PC-3 (cell line): Measurements from ENCODE around the gene RPP21. TPM values are rescaled to one million over a fixed set of nuclear protein-coding genes. Genes with fewer than 3 reads are reported as not detected.
"Not testable (repeated sequence)": the region's sequence is repeated elsewhere in the genome, so short reads cannot be mapped to it uniquely, and the experiment has no call there.

ENCODE experiments used
- ATAC-seq: fragments of 200-7000 bp; cut with Tn5 transposase; 2 replicates; pipeline ENCODE4 v1.9.1; 2020; ENCODE audit warnings: mild to moderate bottlenecking, moderate library complexity
- BruUV-seq: library from RNA; stranded (reverse); fragments of 400-500 nt; replicated peaks from 2 replicates; lab custom pipeline; 2021; lab: Mats Ljungman, UMichigan
- CTCF ChIA-PET: fragments of 300-600 bp; sonication (Branson Sonifier 250); formaldehyde crosslinking; loops from one replicate; lab custom pipeline; 2022; ENCODE audit warnings: antibody characterized with exemption; lab: Charles Lee
- POLR2A ChIA-PET: fragments of 300-600 bp; sonication (Branson Sonifier 250); formaldehyde crosslinking; loops from one replicate; lab custom pipeline; 2022; ENCODE audit warnings: antibody characterized with exemption; ENCODE audit not compliant: unreplicated experiment; lab: Charles Lee
- DNase-seq: peaks from one replicate; pipeline ENCODE4 v3.0.0-alpha.2; 2015
- H2AFZ ChIP-seq: fragments of 300-600 bp; sonication (generic); 2 replicates; pipeline ENCODE4 v1.6.0; 2016; ENCODE audit warnings: antibody characterized with exemption, low read length
- H3F3A ChIP-seq: fragments of 300-600 bp; sonication (generic); one replicate; pipeline ENCODE4 v1.6.0; 2017; ENCODE audit warnings: antibody characterized with exemption, low read length, control low read depth, mild to moderate bottlenecking; ENCODE audit not compliant: unreplicated experiment
- H3K27ac ChIP-seq: fragments of 300-600 bp; sonication (generic); 2 replicates; pipeline ENCODE4 v1.5.1; 2016; ENCODE audit warnings: mild to moderate bottlenecking, low read length
- H3K27me3 ChIP-seq: fragments of 300-600 bp; sonication (generic); 2 replicates; pipeline ENCODE4 v1.6.1; 2016; ENCODE audit warnings: low read length, mixed read lengths
- H3K36me3 ChIP-seq: fragments of 300-600 bp; sonication (generic); 2 replicates; pipeline ENCODE4 v1.6.1; 2016; ENCODE audit warnings: low read depth, mixed run types, low read length, mixed read lengths
- H3K4me1 ChIP-seq: fragments of 300-600 bp; sonication (generic); 2 replicates; pipeline ENCODE4 v1.5.1; 2016; ENCODE audit warnings: low read length; ENCODE audit not compliant: insufficient read depth
- H3K4me2 ChIP-seq: fragments of 300-600 bp; sonication (generic); 2 replicates; pipeline ENCODE4 v1.6.0; 2016; ENCODE audit warnings: low read length
- H3K4me3 ChIP-seq: fragments of 300-600 bp; sonication (generic); 2 replicates; pipeline ENCODE4 v1.5.1; 2016; ENCODE audit warnings: mild to moderate bottlenecking, low read length, mixed read lengths
- H3K79me2 ChIP-seq: fragments of 300-600 bp; sonication (generic); 2 replicates; pipeline ENCODE4 v1.6.1; 2017; ENCODE audit warnings: low read length, mixed read lengths
- H3K9ac ChIP-seq: fragments of 300-600 bp; sonication (generic); 2 replicates; pipeline ENCODE4 v1.6.0; 2016; ENCODE audit warnings: mild to moderate bottlenecking, low read length
- H3K9me2 ChIP-seq: fragments of 300-600 bp; sonication (generic); replicated peaks from 2 replicates; pipeline ENCODE4 v1.6.1; 2016; ENCODE audit warnings: mixed run types, low read length, mixed read lengths
- H3K9me3 ChIP-seq: fragments of 300-600 bp; sonication (generic); 2 replicates; pipeline ENCODE4 v1.6.1; 2016; ENCODE audit warnings: low read length, mixed read lengths
- H4K20me1 ChIP-seq: fragments of 300-600 bp; sonication (generic); 2 replicates; pipeline ENCODE4 v1.6.1; 2016; ENCODE audit warnings: low read length, mixed read lengths
- CTCF ChIP-seq: fragments of 300-600 bp; sonication (generic); conservative IDR thresholded peaks from 2 replicates; pipeline ENCODE4 v1.5.1; 2017; ENCODE audit warnings: antibody characterized with exemption, low read depth, mild to moderate bottlenecking, low read length
- EZH2 ChIP-seq: fragments of 300-600 bp; sonication (generic); IDR thresholded peaks from one replicate; pipeline ENCODE4 v1.6.1; 2017; ENCODE audit warnings: antibody characterized with exemption, mild to moderate bottlenecking, low read length; ENCODE audit not compliant: unreplicated experiment
- EZH2phosphoT487 ChIP-seq: fragments of 300-600 bp; sonication (generic); IDR thresholded peaks from 2 replicates; pipeline ENCODE4 v1.6.1; 2018; ENCODE audit warnings: mild to moderate bottlenecking, antibody characterized with exemption, low read length, borderline replicate concordance
- intact Hi-C: fragments of 100-400 bp; cut with micrococcal nuclease; formaldehyde crosslinking; loops from 2 replicates; pipeline ENCODE4 v1.9.0; 2023
- total RNA-seq: library from RNA; depleted of rRNA; stranded (reverse); fragments of >200 nt; gene quantifications from 2 replicates; pipeline ENCODE4 v1.2.3, GENCODE V29; 2014

Gene RPP21
- total RNA-seq, 1 experiment from 2014 or later = 161 TPM

DNA sequence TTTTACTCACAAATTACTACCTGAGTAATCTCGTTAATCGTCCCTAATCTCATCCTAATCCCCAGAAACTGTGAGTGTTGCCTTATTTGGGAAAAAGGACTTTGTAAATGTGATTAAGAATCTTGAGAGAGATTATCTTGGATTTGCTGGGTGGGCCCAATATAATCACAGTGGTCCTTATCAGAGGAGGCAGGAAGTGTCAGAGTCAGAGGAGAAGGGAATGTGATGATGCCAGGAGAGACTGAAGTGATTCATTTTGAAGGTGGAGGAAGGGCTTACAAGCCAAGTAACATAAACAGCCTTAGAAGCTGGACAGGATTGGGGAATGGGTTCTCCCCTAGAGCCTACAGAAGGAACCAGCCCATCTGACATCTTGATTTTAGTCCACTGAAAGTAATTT is 16.7 kb downstream of the RPP21 start:
- ATAC-seq (no peak), DNase-seq (no peak)
- peaks cover 74% of the 10 kb centered on the region for H3K27me3 ChIP-seq
- TF ChIP-seq EZH2phosphoT487 (no peak), EZH2 (no peak), CTCF (no peak)
- no peaks in the 10 kb centered on the region for H3K9me3 ChIP-seq
- BruUV-seq = no TSS peak
- H3K4me2 ChIP-seq = no peak overlapping the region
- H3K9ac ChIP-seq = no peak overlapping the region
- CTCF ChIA-PET = no interaction called here
- POLR2A ChIA-PET = no interaction called here
- no peak overlapping the region for H3K4me3 ChIP-seq
- no peaks in the 10 kb centered on the region for H3K36me3 ChIP-seq
- H3K9me2 ChIP-seq = no peaks in the 10 kb centered on the region
- H3K4me1 ChIP-seq = no peaks in the 10 kb centered on the region; the same call in 1 of the 2 replicates
- H3K27ac ChIP-seq = no peak overlapping the region
- no peak overlapping the region for H2AFZ ChIP-seq
- H4K20me1 ChIP-seq = no peaks in the 10 kb centered on the region
- intact Hi-C loops = no loop called here
- H3K79me2 ChIP-seq = no peaks in the 10 kb centered on the region
- no peaks in the 10 kb centered on the region for H3F3A ChIP-seq

DNA sequence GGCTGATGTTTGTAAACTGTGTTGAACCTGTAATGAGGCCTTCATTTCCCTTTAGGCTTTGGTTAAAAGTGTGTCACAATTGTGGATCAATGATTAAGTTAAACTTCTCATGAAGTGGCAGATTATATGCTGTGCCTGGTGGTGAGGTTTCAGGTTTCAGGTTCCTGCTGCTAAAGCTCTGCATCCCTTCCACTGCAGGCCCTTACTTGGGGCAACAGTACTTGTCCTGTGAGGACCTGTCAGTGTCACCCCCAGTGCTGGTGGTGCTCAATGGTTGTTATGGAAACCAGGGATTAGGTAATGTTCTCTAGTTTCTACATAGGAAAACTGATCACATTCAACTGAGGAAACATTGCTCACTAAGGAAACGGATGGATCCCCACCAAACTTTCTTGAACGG is 18.5 kb downstream of the RPP21 start:
- Histone ChIP-seq H3K4me3 (no peak overlapping the region), H3K27ac (no peak overlapping the region), H3K9ac (no peak overlapping the region), H3K36me3 (no peaks in the 10 kb centered on the region), H3F3A (no peaks in the 10 kb centered on the region), H3K4me2 (no peak overlapping the region), H4K20me1 (no peaks in the 10 kb centered on the region), H2AFZ (no peak overlapping the region), H3K9me3 (no peaks in the 10 kb centered on the region), H3K9me2 (no peaks in the 10 kb centered on the region), H3K27me3 (peaks cover 76% of the 10 kb centered on the region), H3K79me2 (no peaks in the 10 kb centered on the region), H3K4me1 (no peaks in the 10 kb centered on the region)
- TF ChIP-seq EZH2 = no peak
- no peak for TF ChIP-seq CTCF
- no peak for TF ChIP-seq EZH2phosphoT487
- intact Hi-C loops = no loop called here
- CTCF ChIA-PET = no interaction called here
- BruUV-seq = no TSS peak
- POLR2A ChIA-PET = no interaction called here
- no peak for DNase-seq
- ATAC-seq = no peak

DNA sequence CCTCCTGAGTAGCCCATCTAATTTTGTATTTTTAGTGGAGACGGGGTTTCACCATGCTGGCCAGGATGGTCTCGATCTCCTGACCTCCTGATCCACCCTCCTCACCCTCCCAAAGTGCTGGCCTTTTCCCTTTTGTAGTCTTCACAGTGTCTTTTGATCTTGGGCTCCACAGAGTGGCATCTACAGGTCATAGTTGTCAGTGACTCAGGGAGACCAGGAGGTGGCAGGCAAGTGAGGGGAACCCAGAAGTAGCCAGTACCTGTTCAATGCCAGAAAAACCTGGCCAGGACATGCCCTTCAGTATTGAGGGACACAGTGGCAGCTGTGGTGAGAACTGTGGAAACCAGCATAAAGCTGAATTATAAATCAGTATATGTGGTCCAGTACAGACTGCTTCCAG is 19.6 kb downstream of the RPP21 start:
- DNase-seq (peak; percentile 11), ATAC-seq (peak; percentile 70)
- H3K36me3 ChIP-seq = no peaks in the 10 kb centered on the region
- no TSS peak for BruUV-seq
- no peaks in the 10 kb centered on the region for H3K9me2 ChIP-seq
- no peaks in the 10 kb centered on the region for H3K79me2 ChIP-seq
- TF ChIP-seq EZH2phosphoT487 = no peak
- TF ChIP-seq CTCF = peak; percentile 37; the same call in 1 of the 2 replicates
- H3K9me3 ChIP-seq = no peaks in the 10 kb centered on the region
- H3K4me1 ChIP-seq = no peaks in the 10 kb centered on the region
- H4K20me1 ChIP-seq = no peaks in the 10 kb centered on the region
- POLR2A ChIA-PET = no interaction called here
- H3K27me3 ChIP-seq = peaks cover 69% of the 10 kb centered on the region
- no peak overlapping the region for H3K27ac ChIP-seq
- H2AFZ ChIP-seq = no peak overlapping the region
- H3K4me3 ChIP-seq = no peak overlapping the region
- intact Hi-C loops = no loop called here
- H3K4me2 ChIP-seq = no peak overlapping the region
- no peak overlapping the region for H3K9ac ChIP-seq
- H3F3A ChIP-seq = no peaks in the 10 kb centered on the region
- CTCF ChIA-PET = no interaction called here

DNA sequence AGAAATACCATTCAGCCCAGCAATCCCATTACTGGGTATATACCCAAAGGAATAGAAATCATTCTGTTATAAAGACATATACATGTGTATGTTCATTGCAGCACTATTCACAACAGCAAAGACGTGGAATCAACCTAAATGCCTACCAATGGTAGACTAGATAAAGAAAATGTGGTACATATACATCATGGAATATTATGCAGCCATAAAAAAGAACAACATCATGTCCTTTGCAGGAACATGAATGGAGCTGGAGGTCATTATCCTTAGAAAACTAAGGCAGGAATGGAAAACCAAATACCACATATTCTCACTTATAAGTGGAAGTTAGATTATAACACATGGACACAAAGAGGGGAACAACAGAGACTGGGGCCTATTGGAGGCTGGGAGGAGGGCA is 24.3 kb downstream of the RPP21 start:
- peaks cover 49% of the 10 kb centered on the region for H3K27me3 ChIP-seq
- POLR2A ChIA-PET, H4K20me1 ChIP-seq, H3K9me2 ChIP-seq, intact Hi-C loops, H2AFZ ChIP-seq, BruUV-seq, H3K9ac ChIP-seq, H3K4me2 ChIP-seq, ATAC-seq, DNase-seq, H3K27ac ChIP-seq, H3F3A ChIP-seq, H3K4me1 ChIP-seq, H3K4me3 ChIP-seq, H3K9me3 ChIP-seq, H3K36me3 ChIP-seq, CTCF ChIA-PET, H3K79me2 ChIP-seq: not testable (repeated sequence)
